Keratinocyte (primary cell): ENCODE data around the gene CTNNA2. TPM values are rescaled to one million over a fixed set of nuclear protein-coding genes. Genes with fewer than 3 reads are reported as not detected.

Source experiments
- DNase-seq: peaks from one replicate; pipeline ENCODE4 v3.0.0-alpha.2; 2011; ENCODE audit warnings: low read depth, missing footprints, low spot score
- FAIRE-seq: peaks from 2 replicates; lab custom pipeline; 2011; peaks lifted over from hg19 to GRCh38; lab: Jason Lieb, UNC
- H2AFZ ChIP-seq: 2 replicates; pipeline ENCODE4 v1.6.0; 2012; ENCODE audit warnings: low read length, control low read depth, inconsistent platforms; ENCODE audit not compliant: control insufficient read depth
- H3K27ac ChIP-seq: 2 replicates; pipeline ENCODE4 v1.5.1; 2011; ENCODE audit warnings: low read length; ENCODE audit not compliant: control insufficient read depth, insufficient read depth
- H3K27me3 ChIP-seq: 3 replicates; pipeline ENCODE4 v1.6.0; 2011; ENCODE audit warnings: low read length; ENCODE audit not compliant: control insufficient read depth, insufficient read depth; ENCODE audit errors: extremely low read depth
- H3K36me3 ChIP-seq, 2 experiments: 2 replicates in 1 of 2; 3 replicates in 1 of 2; pipeline ENCODE4 v1.5.1; 2011; ENCODE audit warnings: low read length in 2 of 2, mild to moderate bottlenecking in 1 of 2; ENCODE audit not compliant: control insufficient read depth in 2 of 2, insufficient read depth in 2 of 2; ENCODE audit errors: extremely low read depth in 1 of 2
- H3K4me1 ChIP-seq: 3 replicates; pipeline ENCODE4 v1.5.1; 2011; ENCODE audit warnings: low read length; ENCODE audit not compliant: control insufficient read depth, insufficient read depth; ENCODE audit errors: extremely low read depth
- H3K4me2 ChIP-seq: 3 replicates; pipeline ENCODE4 v1.6.0; 2011; ENCODE audit warnings: low read depth, low read length; ENCODE audit not compliant: control insufficient read depth, insufficient read depth; ENCODE audit errors: extremely low read depth
- H3K4me3 ChIP-seq, 3 experiments: fragments of 200-600 bp in 1 of 3; sonication (generic) in 1 of 3; 2 replicates in 2 of 3; 3 replicates in 1 of 3; pipeline ENCODE4 v1.5.1; 2011 to 2016; ENCODE audit warnings: low read length in 3 of 3, mild to moderate bottlenecking in 3 of 3, control low read depth in 2 of 3, inconsistent platforms in 1 of 3, low read depth in 1 of 3, mixed read lengths in 1 of 3, mixed run types in 1 of 3, moderate library complexity in 1 of 3; ENCODE audit not compliant: control insufficient read depth in 2 of 3, insufficient read depth in 2 of 3; ENCODE audit errors: extremely low read depth in 1 of 3
- H3K79me2 ChIP-seq: 2 replicates; pipeline ENCODE4 v1.6.0; 2012; ENCODE audit warnings: low read length; ENCODE audit not compliant: control insufficient read depth, insufficient read depth
- H3K9ac ChIP-seq: 3 replicates; pipeline ENCODE4 v1.6.0; 2011; ENCODE audit warnings: low read length; ENCODE audit not compliant: control insufficient read depth, insufficient read depth; ENCODE audit errors: extremely low read depth
- H3K9me1 ChIP-seq: 3 replicates; pipeline ENCODE4 v1.6.0; 2011; ENCODE audit warnings: low read length; ENCODE audit not compliant: control insufficient read depth, insufficient read depth; ENCODE audit errors: extremely low read depth
- H3K9me3 ChIP-seq: 2 replicates; pipeline ENCODE4 v1.5.1; 2012; ENCODE audit warnings: low read depth, low read length; ENCODE audit not compliant: control insufficient read depth
- H4K20me1 ChIP-seq: 3 replicates; pipeline ENCODE4 v1.6.0; 2011; ENCODE audit warnings: low read length; ENCODE audit not compliant: control insufficient read depth, insufficient read depth; ENCODE audit errors: extremely low read depth
- CTCF ChIP-seq, 3 experiments: IDR thresholded peaks in 1 of 3; conservative IDR thresholded peaks in 1 of 3; optimal IDR thresholded peaks in 1 of 3; 2 replicates in 2 of 3; 3 replicates in 1 of 3; pipeline versions ENCODE3 to v1.5.1; 2011; ENCODE audit warnings: low read length in 3 of 3, mild to moderate bottlenecking in 3 of 3, moderate library complexity in 2 of 3, control low read depth in 1 of 3, inconsistent platforms in 1 of 3; ENCODE audit not compliant: insufficient read depth in 2 of 3; ENCODE audit errors: extremely low read depth in 1 of 3
- EZH2 ChIP-seq: IDR thresholded peaks from one replicate; pipeline ENCODE4 v1.6.1; 2012; ENCODE audit warnings: inconsistent platforms, mild to moderate bottlenecking, low read length, moderate library complexity
- dilution Hi-C: fragments of 300-500 bp; cut with MboI; formaldehyde crosslinking; loops from one replicate; pipeline ENCODE4 v1.7.0; 2020; ENCODE audit warnings: low sequenced_read_pairs; ENCODE audit not compliant: extremely low pct_ligation_motif_present
- polyA plus RNA-seq, 5 experiments: library from polyadenylated mRNA; depleted of rRNA in 3 of 5; stranded (reverse) in 3 of 5; stranded (forward) in 1 of 5; unstranded in 1 of 5; fragments of >200 nt; gene quantifications; 1 replicate in 1 of 5; 2 replicates in 3 of 5; 3 replicates in 1 of 5; pipeline versions ENCODE4 v1.2.1 to v1.2.3, GENCODE V29; 2011 to 2012; ENCODE audit warnings: missing spikeins in 2 of 5, low read depth in 1 of 5, low replicate concordance in 1 of 5

Gene CTNNA2
- polyA plus RNA-seq, 1 donor (not counting 4 experiments of a cell fraction or from before 2014, with no cell fraction given): not detected

GRCh38 chr2:80610108-80610507 is 1097.3 kb downstream of the CTNNA2 start:
- H3K9me3 ChIP-seq: no peaks in the 10 kb centered on the region
- no peak overlapping the region for H3K9ac ChIP-seq
- H3K36me3 ChIP-seq: no peaks in the 10 kb centered on the region
- no peak overlapping the region for H2AFZ ChIP-seq
- no peaks in the 10 kb centered on the region for H4K20me1 ChIP-seq
- no peaks in the 10 kb centered on the region for H3K27me3 ChIP-seq
- H3K9me1 ChIP-seq: no peaks in the 10 kb centered on the region
- TF ChIP-seq EZH2 (no peak), CTCF (optimal IDR thresholded peaks at IDR 0.05 in 1 of 3, IDR thresholded peaks at IDR 0.05 in 1 of 3, conservative IDR thresholded peaks at IDR 0.05 in 1 of 3; ENCODE audit: extremely low read depth in 1 of 3, insufficient read depth in 2 of 3, low read length in 3 of 3) (no peak)
- no peaks in the 10 kb centered on the region for H3K79me2 ChIP-seq
- H3K27ac ChIP-seq: no peak overlapping the region
- dilution Hi-C loops: no loop called here
- H3K4me3 ChIP-seq: no peak overlapping the region
- H3K4me2 ChIP-seq: no peak overlapping the region
- no peak for FAIRE-seq
- no peaks in the 10 kb centered on the region for H3K4me1 ChIP-seq
- DNase-seq: no peak

- dilution Hi-C loops: no loop called here
Observed at GRCh38 chr2:80621656-80622055, 1108.8 kb downstream of the CTNNA2 start.

More at GRCh38 chr2:80621656-80622055, 1108.8 kb downstream of the CTNNA2 start:
- Histone ChIP-seq H3K9me3 (no peaks in the 10 kb centered on the region), H3K27me3 (no peaks in the 10 kb centered on the region), H3K4me2 (no peak overlapping the region), H4K20me1 (no peaks in the 10 kb centered on the region), H3K4me3 (no peak overlapping the region), H3K9me1 (no peaks in the 10 kb centered on the region), H3K9ac (no peak overlapping the region), H3K36me3 (no peaks in the 10 kb centered on the region), H3K4me1 (no peaks in the 10 kb centered on the region), H2AFZ (no peak overlapping the region), H3K27ac (no peak overlapping the region), H3K79me2 (no peaks in the 10 kb centered on the region)
- DNase-seq: no peak
- no peak for TF ChIP-seq EZH2
- TF ChIP-seq CTCF (optimal IDR thresholded peaks at IDR 0.05 in 1 of 3, IDR thresholded peaks at IDR 0.05 in 1 of 3, conservative IDR thresholded peaks at IDR 0.05 in 1 of 3; ENCODE audit: extremely low read depth in 1 of 3, insufficient read depth in 2 of 3, low read length in 3 of 3): no peak
- FAIRE-seq: no peak
